Stimulated activated CD8-positive, alpha-beta memory T cell treated with anti-CD3 and anti-CD28 coated beads, Interleukin-2, amount 100 ng/mL, for 48 hours (primary cell): ENCODE measurements around the gene SMIM44.
"Not testable (repeated sequence)": the region's sequence is repeated elsewhere in the genome, so short reads cannot be mapped to it uniquely, and the experiment has no call there.

Experiments used
- DNase-seq, 2 donors: peaks; one replicate each; pipeline ENCODE4 v3.0.0-alpha.2; 2020; ENCODE audit warnings: low read depth in 2 of 2

Gene SMIM44

GRCh38 chr19:3483226-3483628, at the start of gene SMIM44:
Gene SMIM44, minus strand, starts transcription at chr19:3483441. Its CDS starts 38 bp downstream, at chr19:3483403.
- DNase-seq = no peak

DNA sequence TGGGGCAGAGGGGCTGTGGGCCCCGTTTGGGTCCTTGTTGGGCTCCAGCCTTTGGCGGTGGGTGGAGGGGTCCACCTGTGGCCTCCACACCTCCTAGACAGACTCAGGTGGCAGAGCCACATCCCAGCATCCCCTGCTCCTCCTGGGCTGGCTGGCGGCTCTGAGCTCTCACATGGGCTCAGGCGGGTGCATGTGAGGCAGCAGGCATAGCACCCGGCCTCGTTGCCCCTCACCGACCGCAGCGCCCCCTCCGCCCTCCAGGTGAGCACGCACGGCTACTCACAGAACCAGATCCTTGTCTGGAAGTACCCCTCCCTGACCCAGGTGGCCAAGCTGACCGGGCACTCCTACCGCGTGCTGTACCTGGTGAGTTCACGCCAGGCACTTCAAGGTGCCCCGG, 49.8 kb upstream of the SMIM44 start:
- no peak for DNase-seq

- DNase-seq = no peak
These were observed 49.0 kb upstream of the SMIM44 start for GRCh38 chr19:3532154-3532786.

GRCh38 chr19:3531716-3532115, 48.5 kb upstream of the SMIM44 start:
- DNase-seq = no peak

- DNase-seq = no peak
These were observed 47.1 kb upstream of the SMIM44 start for GRCh38 chr19:3530389-3530788.

DNA sequence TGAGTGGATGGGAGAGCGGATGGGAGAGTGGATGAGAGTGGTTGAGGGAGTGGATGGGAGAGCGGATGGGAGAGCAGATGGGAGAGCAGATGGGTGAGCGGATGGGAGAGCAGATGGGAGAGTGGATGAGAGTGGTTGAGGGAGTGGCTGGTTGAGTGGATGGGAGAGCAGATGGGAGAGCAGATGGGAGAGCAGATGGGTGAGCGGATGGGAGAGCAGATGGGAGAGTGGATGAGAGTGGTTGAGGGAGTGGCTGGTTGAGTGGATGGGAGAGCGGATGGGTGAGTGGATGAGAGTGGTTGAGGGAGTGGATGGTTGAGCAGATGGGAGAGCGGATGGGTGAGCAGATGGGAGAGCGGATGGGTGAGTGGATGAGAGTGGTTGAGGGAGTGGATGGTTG, 46.1 kb upstream of the SMIM44 start:
- DNase-seq = not testable (repeated sequence)

DNA sequence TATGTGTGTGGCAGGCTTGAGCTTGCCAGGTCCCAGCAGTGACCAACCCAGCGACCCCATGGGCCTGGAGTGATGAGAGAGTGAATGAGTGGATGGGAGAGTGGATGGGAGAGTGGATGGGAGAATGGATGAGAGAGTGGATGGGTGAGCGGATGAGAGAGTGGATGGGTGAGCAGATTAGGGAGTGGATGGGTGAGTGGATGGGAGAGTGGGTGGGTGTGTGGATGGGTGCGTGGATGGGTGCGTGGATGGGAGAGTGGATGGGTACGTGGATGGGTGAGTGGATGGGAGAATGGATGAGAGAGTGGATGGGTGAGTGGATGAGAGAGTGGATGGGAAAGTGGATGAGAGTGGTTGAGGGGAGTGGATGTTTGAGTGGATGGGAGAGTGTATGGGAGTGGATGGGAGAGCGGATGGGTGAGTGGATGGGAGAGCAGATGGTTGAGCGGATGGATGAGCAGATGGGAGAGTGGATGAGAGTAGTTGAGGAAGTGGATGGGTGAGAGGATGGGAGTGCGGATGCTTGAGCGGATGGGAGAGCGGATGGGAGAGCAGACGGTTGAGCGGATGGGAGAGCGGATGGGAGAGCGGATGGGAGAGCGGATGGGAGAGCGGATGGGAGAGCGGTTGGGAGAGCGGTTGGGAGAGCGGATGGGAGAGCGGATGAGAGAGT, 45.4 kb upstream of the SMIM44 start:
- DNase-seq = no peak

- DNase-seq = no peak
These were observed 44.8 kb upstream of the SMIM44 start for GRCh38 chr19:3528080-3528479.

GRCh38 chr19:3527238-3527910, 44.1 kb upstream of the SMIM44 start:
- no peak for DNase-seq

GRCh38 chr19:3526507-3527237, 43.4 kb upstream of the SMIM44 start:
- no peak for DNase-seq

DNA sequence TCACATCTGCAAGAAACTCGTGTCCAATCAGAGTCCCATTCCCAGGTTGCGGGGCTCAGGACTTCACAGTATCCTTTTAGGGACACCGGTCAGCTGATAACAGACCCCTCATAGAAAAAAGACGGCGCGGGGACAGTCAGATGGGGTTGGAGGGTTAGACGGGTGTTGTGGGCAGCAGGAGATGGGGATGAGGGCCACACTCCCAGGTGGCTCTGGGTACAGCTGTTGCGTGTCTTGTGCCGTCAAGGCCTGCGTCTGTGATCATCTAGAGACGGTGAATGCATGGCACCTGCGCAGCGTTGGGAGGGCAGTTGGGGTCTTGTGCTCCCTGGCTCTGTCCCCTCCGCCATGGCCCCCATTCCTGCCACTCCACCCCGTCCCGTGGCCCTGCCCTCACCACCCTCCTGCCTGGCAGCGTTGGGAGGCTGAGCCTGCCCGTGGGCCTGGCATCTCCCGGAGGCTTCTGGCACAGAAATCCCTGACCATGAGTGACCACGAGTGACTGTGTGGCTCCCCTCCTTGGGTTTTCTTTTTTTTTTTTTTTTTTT, 41.7 kb upstream of the SMIM44 start:
- no peak for DNase-seq

GRCh38 chr19:3524078-3524842, 41.0 kb upstream of the SMIM44 start:
- no peak for DNase-seq

GRCh38 chr19:3523361-3524077, 40.3 kb upstream of the SMIM44 start:
- no peak for DNase-seq

DNA sequence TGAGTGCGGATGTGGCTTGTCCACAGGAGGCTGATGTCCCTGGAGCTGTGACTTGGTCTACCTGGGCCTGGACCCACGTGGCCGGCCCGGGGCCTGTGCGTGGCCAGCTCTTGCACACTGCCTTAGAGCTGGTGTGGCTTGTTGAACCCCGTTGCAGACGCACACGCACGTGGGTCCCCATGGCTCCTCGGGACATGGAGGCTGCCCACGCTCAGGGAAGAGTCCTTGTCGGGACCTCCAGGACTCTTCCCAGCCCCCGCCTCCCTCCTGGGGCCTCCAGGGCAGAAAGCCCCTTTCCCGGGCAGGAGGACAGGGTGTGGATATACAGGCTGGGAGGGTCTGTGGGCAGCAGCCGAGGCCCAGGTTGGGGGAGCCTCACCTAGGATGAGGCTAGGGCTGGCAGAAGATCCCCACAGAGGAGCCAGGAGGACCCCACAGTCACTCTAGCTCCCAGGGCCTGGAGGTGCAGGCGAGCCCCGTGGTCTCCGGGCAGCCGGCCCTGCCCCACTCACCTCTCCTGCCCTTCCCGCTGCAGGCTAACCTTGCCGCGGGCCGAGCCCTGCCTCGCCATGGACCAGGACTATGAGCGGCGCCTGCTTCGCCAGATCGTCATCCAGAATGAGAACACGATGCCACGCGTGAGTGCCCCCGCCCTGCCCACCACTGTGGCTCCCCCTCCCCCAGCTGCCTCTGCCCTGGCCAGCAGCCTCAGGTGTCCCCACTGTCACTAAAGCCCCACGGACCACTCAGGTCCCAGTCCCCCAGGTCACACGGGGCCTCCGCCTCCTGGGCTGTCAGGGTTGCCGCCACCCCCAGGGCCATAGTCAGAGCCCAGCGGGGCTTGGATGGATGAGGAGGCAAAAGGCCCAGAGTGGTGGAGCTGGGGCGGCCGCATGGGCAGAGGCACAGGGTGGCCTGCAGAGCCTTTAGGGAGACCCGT, 39.5 kb upstream of the SMIM44 start:
- no peak for DNase-seq

DNA sequence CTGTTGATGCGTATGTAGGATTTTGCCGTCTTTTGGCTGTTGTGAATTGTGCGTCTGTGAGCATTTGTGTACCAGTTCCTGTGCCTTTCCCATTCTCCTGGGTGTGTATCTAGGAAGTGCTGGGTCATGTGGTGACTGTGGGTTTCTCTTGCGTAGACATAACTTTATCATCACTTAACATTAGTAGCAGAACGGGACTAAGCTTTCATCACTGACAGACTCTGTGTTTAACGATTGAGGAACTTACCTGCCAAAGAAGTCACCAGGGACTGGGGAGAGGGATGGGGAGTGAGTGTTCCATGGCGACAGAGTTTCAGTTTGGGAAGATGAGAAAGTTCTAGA, 37.8 kb upstream of the SMIM44 start:
- DNase-seq = no peak

GRCh38 chr19:3520166-3521103, 37.2 kb upstream of the SMIM44 start:
- no peak for DNase-seq

- DNase-seq = no peak
These were observed 35.9 kb upstream of the SMIM44 start for GRCh38 chr19:3519126-3519525.

DNA sequence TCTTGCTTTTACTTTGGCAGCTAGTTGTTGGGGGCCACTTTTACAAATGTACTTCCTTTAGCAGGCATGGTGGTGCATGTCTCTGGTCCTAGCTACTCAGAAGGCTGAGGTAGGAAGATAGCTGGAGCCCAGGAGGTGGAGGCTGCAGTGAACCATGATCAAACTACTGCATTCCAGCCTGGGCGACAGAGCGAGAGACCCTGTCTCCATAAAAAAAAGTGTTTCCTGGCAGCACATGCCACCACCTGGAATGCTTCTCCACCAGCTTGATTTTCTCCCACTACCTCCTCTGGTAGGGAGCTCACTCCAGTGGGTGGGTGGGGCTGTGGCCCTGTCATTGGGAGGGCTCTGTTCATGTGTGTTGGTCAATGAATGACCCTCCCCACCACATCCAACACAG, 35.4 kb upstream of the SMIM44 start:
- DNase-seq = no peak

- DNase-seq = no peak
These were observed 35.0 kb upstream of the SMIM44 start for GRCh38 chr19:3518255-3518654.
